GM19463 (cell line): ENCODE data around the gene TBC1D30.

Experiments
- ATAC-seq: cut with Tn5 transposase; IDR thresholded peaks from one replicate; pipeline ENCODE4 v1.9.1; 2021; ENCODE audit warnings: mild to moderate bottlenecking, moderate library complexity; ENCODE audit not compliant: unreplicated experiment

TBC1D30 gene

DNA sequence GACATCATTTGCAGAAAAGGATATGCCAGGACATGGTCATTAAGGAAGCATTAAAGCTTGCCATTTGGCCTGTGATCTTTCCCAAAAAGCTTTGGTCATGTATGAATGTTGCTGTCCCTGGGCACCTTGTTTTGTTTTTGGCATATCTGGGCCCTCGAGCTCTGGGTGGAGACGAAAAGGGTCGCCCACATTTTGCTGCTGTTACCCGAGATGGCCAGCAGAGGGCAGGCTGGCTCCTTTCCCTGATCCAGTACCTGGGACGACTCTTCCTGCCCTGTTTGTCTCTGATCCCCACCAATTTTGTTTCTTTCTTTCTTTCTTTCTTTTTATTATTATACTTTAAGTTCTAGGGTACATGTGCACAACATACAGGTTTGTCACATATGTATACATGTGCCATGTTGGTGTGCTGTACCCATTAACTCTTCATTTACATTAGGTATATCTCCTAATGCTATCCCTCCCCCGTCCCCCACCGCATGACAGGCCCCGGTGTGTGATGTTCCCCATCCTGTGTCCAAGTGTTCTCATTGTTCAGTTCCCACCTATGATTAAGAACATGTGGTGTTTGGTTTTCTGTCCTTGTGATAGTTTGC is 22.2 kb upstream of the TBC1D30 start:
- ATAC-seq = peak; percentile 67

DNA sequence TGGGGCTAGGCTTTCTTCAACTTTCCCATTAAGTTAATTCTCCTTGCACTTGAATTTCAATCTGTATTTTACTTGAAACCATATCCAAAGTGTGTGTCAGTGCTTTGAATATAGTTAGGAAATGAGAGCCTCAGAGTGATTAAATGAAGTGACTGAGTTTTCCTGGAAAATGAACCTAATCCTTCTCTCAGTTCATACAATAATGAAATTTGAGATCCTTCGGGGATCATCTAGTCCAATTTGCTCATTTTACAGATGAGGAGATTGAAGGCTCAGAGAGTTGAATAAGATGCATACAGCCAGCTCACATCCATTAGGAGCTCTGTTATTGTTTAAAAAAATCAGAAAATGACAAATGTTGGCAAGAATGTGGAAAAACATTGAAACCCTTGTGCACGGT is 18.3 kb upstream of the TBC1D30 start:
- no peak for ATAC-seq

DNA sequence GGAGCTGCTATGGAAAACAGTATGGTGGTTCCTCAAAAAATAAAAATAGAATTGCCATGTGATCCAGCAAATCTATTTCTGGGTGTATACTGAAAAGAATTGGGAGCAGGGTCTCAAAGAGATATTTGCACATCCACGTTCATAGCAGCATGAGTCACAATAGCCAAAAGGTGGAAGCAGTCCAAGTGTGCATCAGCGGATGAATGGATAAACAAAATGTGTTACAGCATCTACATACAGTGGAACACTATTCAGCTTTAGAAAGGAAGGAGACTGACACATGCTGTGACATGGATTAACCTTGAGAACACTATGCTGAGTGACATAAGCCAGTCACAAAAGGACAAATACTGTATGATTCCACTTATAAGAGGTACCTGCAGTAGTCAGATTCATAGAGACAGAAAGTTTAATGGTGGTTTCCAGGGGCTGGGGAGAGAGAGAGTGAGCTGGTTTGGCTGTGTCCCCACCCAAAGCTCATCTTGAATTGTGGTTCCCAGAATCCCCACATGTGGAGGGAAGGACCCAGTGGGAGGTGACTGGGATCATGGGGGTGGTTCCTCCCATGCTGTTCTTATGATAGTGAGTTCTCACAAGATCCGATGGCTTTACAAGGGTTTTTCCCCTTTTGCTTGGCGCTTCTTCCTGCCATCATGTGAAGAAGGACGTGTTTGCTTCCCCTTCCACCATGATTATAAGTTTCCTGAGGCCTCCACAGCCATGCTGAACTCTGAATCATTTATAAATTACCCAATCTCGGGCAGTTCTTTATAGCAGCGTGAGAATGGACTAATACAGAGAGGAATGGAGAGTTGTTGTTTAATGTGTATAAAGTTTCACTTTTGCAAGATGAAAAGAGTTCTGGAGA is 17.6 kb upstream of the TBC1D30 start:
- ATAC-seq = no peak

DNA sequence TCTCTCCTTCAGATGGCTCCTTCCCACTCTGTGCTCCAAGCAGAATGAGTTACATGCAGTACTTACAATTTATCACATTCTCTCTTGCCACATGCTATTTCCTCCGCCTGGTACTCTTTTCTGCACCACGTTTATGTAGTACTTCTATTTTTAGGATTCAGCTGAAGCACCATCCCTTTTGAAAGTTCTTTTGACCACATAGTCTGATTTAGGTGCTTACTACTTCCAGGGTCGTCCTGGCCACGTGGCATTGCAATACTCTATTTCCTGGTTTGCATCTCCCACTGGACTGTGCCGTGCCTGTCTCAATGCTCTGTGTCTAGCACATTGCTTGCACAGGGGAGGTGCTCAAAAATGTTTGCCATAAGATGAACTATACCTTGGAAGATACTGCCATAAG is 16.3 kb upstream of the TBC1D30 start:
- no peak for ATAC-seq

DNA sequence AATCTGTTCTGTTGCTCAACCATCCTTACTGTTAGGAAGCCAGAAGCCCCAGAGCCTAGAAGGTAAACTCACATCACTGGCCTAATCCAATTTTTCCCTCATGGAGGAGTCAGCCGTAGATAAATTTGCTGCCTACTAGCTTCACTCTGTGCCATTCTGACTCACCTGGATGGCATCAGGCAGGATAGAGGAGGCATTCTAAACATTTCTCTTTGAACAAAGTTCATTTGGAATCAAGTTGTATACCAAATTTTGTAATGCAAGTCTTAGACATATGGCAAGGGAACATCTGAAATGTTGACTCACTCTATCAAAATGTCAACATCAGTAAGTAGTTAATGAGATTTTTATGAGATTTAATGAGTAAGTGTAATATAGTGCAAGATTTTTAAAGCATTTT is 13.6 kb upstream of the TBC1D30 start:
- no peak for ATAC-seq

DNA sequence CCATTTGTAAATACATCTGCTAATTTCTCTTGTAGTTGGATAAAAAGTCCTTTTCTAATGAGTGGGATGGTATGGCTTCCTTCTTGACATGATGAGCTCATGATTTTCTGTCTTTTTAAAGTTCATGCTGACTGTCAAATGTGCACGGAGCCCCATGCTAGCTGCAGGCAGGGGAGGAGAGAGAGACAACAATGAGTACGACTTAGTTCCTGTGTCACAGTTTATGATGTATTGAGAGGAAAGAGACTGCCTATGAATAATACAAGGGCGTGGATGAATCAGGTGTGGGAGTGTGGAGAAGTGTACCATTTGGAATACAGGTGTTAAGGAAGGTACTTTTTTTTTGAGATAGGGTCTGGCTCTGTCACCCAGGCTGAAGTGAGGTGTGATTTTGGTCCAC is 10.7 kb upstream of the TBC1D30 start:
- ATAC-seq = no peak

DNA sequence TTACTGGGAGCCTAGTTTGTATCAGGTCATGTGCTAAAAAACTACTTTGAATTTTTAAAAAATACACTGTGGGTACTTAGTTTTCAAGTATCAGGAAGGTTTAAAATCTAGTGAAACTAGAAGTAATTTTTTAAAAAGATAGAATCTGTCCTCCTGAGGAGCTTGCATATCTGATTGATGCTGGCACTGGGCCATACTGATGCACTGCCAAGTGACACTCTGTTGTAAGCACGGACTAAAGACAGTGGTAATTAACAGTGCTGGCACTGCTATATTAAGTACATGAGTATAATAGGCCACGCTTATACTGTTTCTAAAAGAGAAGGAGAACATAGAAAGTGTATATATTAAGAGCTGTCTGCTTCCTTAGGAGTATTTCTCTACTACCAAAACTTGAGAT is 10.0 kb upstream of the TBC1D30 start:
- ATAC-seq = no peak

DNA sequence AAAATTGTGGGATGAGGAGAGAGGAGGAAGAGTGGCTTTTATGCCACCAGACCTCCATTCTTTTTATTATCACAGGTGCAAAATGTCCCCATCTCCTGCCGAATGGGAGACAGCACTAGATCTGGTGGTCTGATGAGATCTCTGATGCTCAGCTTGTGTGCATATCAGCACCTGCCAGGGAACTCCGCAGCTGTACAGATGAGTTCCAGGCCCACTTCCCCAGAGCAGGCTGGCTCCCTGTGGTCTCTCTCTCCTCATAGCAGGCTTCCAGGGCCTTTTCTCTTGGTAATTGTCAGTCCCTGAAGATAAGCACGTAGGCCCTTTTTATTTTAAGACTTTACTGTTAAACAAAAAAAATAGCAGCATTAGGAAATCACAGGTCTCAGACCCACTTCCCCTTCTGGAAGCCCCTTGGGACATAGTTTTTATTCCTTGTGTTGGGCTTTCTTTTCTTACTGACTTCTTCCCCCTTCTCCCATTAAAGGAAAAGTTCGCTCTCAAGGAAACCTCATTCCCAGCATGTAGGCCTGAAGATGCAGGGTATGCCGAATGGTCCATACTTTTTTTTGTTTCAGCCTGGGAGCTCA is 4.5 kb upstream of the TBC1D30 start:
- no peak for ATAC-seq

DNA sequence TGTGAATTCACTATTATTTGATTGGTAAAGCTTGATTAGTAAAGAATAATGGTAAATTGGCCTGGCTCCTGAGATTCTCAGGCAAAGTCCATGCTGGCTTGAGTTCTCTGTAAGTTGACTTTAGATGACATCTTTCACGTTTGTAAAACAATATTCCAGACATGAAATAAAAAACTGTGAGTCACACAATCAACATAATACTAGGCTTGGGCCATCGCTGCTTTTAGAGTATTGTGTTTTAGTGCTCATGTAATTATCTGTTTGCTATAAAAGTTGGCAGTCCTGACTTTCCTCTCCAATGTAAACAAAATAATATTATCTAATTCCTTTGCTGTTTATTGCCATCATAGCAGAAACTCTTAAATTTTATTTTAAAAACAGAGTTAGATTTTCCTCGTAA is 3.9 kb upstream of the TBC1D30 start:
- ATAC-seq = no peak

DNA sequence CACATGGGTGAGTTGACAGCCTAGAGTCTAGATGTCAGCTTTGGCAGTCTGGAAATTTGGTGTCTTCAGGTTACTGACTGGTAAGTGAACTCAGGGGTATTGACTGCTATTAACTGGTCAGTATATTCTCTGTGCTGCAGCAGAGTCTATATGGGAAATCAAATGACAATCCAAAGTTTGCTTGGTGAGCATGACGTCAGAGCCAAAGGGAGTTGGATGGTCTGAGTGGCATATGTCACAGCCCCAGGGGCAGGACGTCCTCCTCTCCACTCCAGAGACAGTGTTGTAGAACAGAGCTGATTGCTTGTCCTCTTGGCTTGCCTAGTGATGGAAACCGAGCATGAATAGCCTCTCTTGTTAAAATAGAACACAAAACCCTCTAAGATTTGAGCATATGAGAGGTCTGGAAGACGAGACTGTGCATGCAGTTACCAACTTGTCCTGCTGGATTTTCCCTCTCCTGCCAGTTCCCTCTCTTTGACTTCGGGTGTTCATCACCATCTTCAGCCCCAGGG is 3.3 kb upstream of the TBC1D30 start:
- ATAC-seq = no peak

DNA sequence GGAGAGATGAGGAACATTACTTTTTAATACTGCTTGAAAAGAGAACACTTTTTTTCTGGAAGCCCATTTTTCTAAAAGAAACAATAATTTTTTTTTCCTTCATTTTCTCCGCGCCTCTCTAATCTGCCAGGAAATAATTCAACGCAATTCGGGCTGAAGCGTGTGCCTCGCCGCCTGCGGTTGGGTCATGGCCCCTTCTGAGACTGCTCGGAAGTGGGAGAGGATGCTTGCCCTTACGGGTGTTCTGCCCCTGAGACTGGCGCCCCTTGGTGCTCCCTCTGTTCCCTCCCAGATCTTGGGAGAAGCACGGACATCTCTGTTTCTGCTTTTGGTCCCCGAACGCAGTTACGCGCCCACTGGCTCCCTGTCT is 332 bp upstream of the TBC1D30 start:
- peak; percentile 12 for ATAC-seq

DNA sequence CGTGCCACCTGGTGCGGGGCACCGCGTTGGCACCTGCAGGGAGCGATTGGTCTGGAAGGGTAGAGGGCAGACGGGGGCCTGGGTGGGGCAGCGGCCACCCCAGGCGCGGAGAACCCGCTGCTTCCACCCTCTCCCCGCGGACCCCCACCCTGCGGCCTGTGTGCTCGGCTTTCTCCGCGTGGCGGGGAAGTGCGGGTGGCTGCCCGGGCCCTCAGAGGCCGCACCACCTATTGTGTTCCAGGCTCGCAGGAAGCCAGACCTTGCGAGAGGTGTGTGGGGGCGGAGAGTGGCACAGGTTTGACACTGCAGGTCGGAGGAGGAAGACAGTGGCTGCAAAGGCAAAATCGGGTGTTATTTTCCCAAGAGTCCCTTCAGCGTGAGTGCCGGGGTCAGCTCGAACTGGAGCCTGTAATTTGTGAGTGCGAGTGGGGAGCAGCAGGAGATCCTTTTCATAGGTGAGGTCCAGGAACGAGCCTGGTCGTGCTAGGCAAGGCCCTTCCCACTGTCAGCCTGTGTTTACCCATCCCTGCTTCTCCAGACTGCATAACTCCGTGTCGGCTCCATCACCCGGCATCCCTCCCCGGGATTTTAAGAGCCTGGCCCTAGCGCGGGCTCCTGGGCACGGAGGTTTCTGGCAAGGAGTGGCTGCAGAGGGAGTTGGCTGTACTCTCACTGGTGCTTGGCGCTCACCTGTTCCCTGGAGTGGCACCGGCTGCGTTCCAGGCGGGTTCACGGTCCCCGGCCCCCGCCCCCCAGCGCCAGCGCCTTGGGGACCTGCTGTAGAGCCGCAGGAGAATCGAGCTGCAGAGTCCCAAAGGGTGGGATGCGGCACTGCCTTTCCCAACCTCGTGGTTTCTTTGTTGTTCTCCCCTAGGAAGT is 935 bp downstream of the TBC1D30 start:
- ATAC-seq = no peak

DNA sequence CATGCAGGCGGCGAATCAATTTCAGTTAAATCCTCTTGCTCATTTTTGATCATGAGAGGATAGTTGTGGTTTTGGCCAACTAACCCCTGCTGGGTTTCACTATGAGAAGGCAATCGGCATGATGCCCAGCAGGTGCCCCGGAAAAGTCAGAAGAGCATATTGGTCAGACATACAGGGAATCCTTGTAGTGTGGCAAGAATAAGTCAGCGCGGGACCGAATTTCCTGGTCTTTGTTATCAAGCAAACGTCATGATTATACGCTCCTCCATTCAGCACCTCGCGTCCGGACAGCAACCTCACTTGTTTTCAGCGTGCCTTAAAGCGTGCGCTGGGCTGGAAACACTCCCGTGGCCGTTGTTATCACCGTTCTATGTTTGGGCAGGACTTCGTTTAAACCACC is 1.8 kb downstream of the TBC1D30 start:
- ATAC-seq = peak; percentile 71

DNA sequence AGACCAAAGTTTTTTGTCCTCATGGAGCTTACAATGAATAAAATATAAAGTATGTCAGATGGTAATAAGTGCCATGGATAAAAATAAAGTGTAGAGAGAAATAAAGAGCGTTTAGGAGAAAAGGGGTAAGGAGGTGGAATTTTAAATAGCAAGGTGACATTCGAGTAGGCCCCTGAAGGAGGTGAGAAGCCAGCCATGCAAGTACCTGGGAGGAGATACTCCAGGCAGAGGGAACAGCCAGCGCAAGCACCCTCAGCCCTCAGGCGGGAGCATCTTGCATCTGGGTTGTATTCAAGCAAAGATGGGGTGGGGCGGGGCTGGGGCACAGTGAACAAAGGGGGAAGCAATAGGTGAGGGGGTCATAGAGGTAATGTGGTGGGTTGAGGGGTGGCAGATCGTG is 4.3 kb downstream of the TBC1D30 start:
- ATAC-seq = no peak

DNA sequence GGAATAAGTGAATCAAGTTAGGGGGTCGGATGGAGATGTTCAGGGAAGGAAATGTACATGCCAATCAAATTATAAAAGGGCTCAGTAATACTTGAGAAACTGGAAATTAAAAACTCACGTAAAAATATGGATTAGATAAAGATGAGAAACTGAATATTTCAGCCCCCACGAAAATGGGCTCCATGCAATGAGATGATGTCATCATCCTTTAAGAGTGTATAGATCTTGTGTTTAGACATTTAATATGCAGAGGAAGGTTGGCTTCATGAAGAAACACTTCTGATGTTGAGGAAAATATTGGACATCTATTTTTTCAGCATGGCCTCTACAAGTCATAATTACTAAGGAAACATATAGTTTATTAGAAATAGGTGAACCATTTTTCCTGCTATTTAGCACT is 9.5 kb downstream of the TBC1D30 start:
- no peak for ATAC-seq

DNA sequence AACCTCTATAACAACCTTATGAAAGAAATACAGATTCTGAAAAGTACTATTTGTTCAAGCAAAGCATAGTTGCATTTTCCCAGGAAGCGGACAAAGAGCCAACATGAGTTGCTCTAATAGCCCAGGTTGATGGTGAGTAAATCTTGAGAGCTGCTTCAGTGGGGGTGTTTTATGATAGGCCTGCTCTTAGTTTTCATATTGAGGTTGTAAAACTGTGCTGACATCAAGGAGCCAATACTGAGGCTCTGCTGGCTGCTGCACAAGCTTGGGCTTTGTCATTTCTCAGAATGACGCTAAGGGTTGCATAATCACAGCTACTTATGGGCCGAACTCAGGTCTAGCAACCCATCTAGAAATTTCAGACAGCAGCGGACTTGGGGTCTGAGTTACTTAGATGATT is 11.5 kb downstream of the TBC1D30 start:
- ATAC-seq = no peak

DNA sequence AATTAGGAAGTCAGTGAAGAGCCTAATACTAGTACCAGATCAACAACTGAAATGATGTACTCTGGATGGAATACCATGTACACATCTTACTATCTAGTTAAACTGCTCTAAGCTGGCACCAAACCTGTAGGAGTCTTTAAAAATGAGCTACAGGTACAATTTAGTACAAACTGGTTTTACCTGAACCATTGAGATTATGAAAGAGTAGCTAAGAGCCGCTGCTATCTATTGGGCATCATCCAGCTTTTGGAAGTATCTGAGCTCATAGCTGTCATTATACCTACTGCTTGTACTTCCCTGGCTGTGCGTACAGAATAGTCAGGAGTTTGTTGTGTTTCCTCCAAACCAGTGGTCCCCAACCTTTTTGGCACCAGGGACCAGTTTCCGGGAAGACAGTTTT is 12.4 kb downstream of the TBC1D30 start:
- ATAC-seq = no peak

DNA sequence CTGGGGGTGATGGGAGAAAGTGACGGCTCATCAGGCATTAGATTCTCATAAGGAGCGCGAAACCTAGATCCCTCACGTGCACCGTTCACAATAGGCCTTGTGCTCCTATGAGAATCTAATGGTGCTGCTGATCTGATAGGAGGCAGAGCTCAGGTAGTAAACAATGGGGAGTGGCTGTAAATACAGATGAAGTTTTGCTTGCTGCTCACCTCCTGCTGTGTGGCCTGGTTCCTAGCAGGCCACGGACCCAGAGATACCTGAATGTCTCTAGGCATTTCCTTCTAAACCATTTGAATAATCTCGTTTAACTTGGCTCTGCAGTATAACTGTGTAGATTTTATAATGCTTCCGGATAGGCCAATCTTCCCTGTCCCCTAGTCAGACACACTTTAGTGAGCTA is 13.0 kb downstream of the TBC1D30 start:
- no peak for ATAC-seq

DNA sequence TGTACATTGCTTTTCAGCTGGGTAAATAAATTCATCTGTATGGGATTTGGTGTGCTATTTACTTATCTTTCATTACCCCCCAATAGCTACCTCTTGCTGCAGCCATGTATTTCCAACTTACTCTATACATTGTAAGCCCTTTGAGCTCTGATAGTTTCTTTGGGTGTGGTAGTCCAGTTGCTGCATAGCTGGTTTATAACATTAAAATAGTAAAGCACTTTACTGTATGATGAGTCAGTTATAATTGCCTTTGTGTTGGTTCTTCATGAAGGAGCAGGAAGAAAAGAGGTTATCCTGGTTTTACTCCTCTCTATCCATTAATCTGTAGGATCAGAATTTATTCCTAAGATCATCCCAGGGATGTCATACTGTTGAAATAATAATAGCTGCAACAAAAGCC is 15.7 kb downstream of the TBC1D30 start:
- ATAC-seq = no peak

DNA sequence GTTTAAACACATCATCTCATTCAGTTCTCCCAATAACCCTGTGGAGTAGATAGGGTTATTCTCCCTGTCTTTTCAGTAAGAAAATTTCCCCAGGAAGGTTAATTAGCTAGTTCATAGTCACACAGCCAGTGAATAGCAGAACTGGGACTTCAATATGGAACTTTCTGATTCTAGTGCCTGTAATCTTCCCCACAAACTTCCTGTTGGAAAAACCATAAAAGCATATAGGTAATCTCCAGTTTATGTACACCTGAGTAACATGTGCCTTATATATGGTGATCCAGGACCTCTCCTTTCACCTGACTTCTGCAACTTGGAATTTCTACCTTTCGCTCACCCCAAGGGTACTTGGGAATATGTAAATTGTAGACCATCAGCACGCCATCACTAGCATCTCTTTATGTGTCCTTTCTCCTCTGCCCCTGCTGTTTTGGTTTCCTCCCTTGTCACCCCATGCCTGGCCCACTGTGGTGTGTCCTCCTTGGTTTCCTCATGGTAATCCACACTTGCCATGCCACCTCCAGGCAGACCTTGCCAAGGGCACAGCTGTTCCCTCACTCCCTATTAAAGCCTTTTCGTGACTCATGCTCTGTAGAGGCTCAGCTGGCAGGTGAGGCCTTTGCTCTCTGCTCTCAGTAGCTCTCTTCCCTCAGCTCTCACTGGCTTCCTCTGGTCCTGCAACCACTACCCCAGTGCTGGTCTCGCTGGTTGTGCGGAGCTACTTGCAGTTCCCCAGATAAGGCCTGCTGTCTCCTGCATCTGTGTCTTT is 16.7 kb downstream of the TBC1D30 start:
- ATAC-seq = no peak
